Measurements from ENCODE around the gene LAYN. TPM values are rescaled to one million over a fixed set of nuclear protein-coding genes. Genes with fewer than 3 reads are reported as not detected.

Gene LAYN
- total and polyA plus RNA-seq, 7 donors = 1.4 to 65.8 (median 36.0) TPM

GRCh38 chr11:111548525-111548924 lies 8.0 kb downstream of the LAYN start:
- Histone ChIP-seq H3K27me3 (no peaks in the 10 kb centered on the region), H3K36me3 (peaks cover 0 to 43% (median 4%) of the 10 kb centered on the region in 4 donors), H3K27ac (peak overlapping the region in 2 of 4 donors; percentile 61 to 63), H3K9me3 (no peaks in the 10 kb centered on the region), H3K4me3 (no peak overlapping the region), H3K4me1 (peaks cover 0 to 28% (median 19%) of the 10 kb centered on the region in 4 donors)
- intact Hi-C loops (cut with DNase I) = no loop called here
- no peak for DNase-seq
- 75 to 92% methylated on average over 2 of the region's 2 CpGs for WGBS, 2 donors
- TF ChIP-seq POLR2AphosphoS5 (IDR thresholded peaks at IDR 0.05) (no peak), POLR2A (IDR thresholded peaks at IDR 0.05) (no peak), CTCF (IDR thresholded peaks at IDR 0.05) (no peak), EP300 (IDR thresholded peaks at IDR 0.05) (no peak)

GRCh38 chr11:111549196-111549868 lies 8.8 kb downstream of the LAYN start:
- no peak for DNase-seq
- Histone ChIP-seq H3K9me3 (no peaks in the 10 kb centered on the region), H3K27me3 (no peaks in the 10 kb centered on the region), H3K27ac (peak overlapping the region in 2 of 4 donors; percentile 61 to 63), H3K4me1 (peaks cover 0 to 33% (median 19%) of the 10 kb centered on the region in 4 donors), H3K4me3 (no peak overlapping the region), H3K36me3 (peaks cover 0 to 40% (median 4%) of the 10 kb centered on the region in 4 donors)
- TF ChIP-seq CTCF (IDR thresholded peaks at IDR 0.05) (no peak), POLR2AphosphoS5 (IDR thresholded peaks at IDR 0.05) (no peak), POLR2A (IDR thresholded peaks at IDR 0.05) (no peak), EP300 (IDR thresholded peaks at IDR 0.05) (no peak)
- intact Hi-C loops (cut with DNase I) = no loop called here
- 83% methylated on average over 11 of the region's 11 CpGs for WGBS, 2 donors

- TF ChIP-seq POLR2A (IDR thresholded peaks at IDR 0.05) = no peak
- TF ChIP-seq POLR2AphosphoS5 (IDR thresholded peaks at IDR 0.05) = no peak
- TF ChIP-seq EP300 (IDR thresholded peaks at IDR 0.05) = no peak
- no peak for TF ChIP-seq CTCF (IDR thresholded peaks at IDR 0.05)
- Histone ChIP-seq H3K27me3 (no peaks in the 10 kb centered on the region), H3K27ac (peak overlapping the region in 2 of 4 donors; percentile 61 to 63), H3K9me3 (no peaks in the 10 kb centered on the region), H3K36me3 (peaks cover 0 to 35% (median 4%) of the 10 kb centered on the region in 4 donors), H3K4me3 (no peak overlapping the region), H3K4me1 (peaks cover 0 to 35% (median 19%) of the 10 kb centered on the region in 4 donors)
- intact Hi-C loops (cut with DNase I) = no loop called here
- DNase-seq = no peak
- 53 to 62% methylated on average over 3 of the region's 3 CpGs for WGBS, 2 donors
Observed at GRCh38 chr11:111549869-111550203, 9.3 kb downstream of the LAYN start.

GRCh38 chr11:111550258-111550657 lies 9.7 kb downstream of the LAYN start:
- Histone ChIP-seq H3K36me3 (peaks cover 0 to 35% (median 3%) of the 10 kb centered on the region in 4 donors), H3K27me3 (no peaks in the 10 kb centered on the region), H3K9me3 (no peaks in the 10 kb centered on the region), H3K27ac (peak overlapping the region in 2 of 4 donors; percentile 61 to 63), H3K4me1 (peaks cover 0 to 39% (median 19%) of the 10 kb centered on the region in 4 donors), H3K4me3 (no peak overlapping the region)
- TF ChIP-seq CTCF (IDR thresholded peaks at IDR 0.05) = no peak
- TF ChIP-seq POLR2A (IDR thresholded peaks at IDR 0.05) = no peak
- TF ChIP-seq EP300 (IDR thresholded peaks at IDR 0.05) = no peak
- TF ChIP-seq POLR2AphosphoS5 (IDR thresholded peaks at IDR 0.05) = no peak
- DNase-seq = no peak
- WGBS, 2 donors = 80 to 91% methylated on average over 2 of the region's 2 CpGs
- intact Hi-C loops (cut with DNase I) = no loop called here
